Liver (tissue), 9 donors: ENCODE data around the gene ME2. TPM values are rescaled to one million over a fixed set of nuclear protein-coding genes. Genes with fewer than 3 reads are reported as not detected.

ENCODE experiments used
- DNase-seq: peaks from one replicate; pipeline ENCODE4 v3.0.0-alpha.2; 2017; ENCODE audit warnings: low spot score
- H3K27ac ChIP-seq, 2 donors: one replicate each; pipeline ENCODE4 v1.7.0; 2013; ENCODE audit warnings: inconsistent platforms in 2 of 2, low read length in 2 of 2, control low read depth in 1 of 2, low read depth in 1 of 2, mild to moderate bottlenecking in 1 of 2
- H3K27me3 ChIP-seq, 4 donors: one replicate each; pipeline versions ENCODE4 v1.6.1 to v1.7.0; 2013; ENCODE audit warnings: low read length in 3 of 4, inconsistent platforms in 1 of 4, mild to moderate bottlenecking in 1 of 4, moderate library complexity in 1 of 4; ENCODE audit not compliant: control insufficient read depth in 4 of 4, insufficient read depth in 4 of 4
- H3K36me3 ChIP-seq, 4 donors: one replicate each; pipeline versions ENCODE4 v1.6.1 to v1.7.0; 2013; ENCODE audit warnings: low read length in 3 of 4, mild to moderate bottlenecking in 3 of 4, low read depth in 1 of 4, moderate library complexity in 1 of 4; ENCODE audit not compliant: control insufficient read depth in 4 of 4, insufficient read depth in 3 of 4
- H3K4me1 ChIP-seq, 4 donors: one replicate each; pipeline versions ENCODE4 v1.6.1 to v1.7.0; 2013; ENCODE audit warnings: low read length in 3 of 4, mild to moderate bottlenecking in 3 of 4, moderate library complexity in 1 of 4; ENCODE audit not compliant: control insufficient read depth in 4 of 4, insufficient read depth in 4 of 4
- H3K4me3 ChIP-seq, 3 donors: one replicate each; pipeline versions ENCODE4 v1.6.1 to v1.7.0; 2013; ENCODE audit warnings: low read length in 3 of 3, control low read depth in 1 of 3, low read depth in 1 of 3, mild to moderate bottlenecking in 1 of 3
- H3K9ac ChIP-seq, 2 donors: one replicate each; pipeline ENCODE4 v1.7.0; 2013; ENCODE audit warnings: low read length in 2 of 2, mild to moderate bottlenecking in 2 of 2, moderate library complexity in 2 of 2, control low read depth in 1 of 2, low read depth in 1 of 2
- H3K9me3 ChIP-seq, 4 donors: one replicate each; pipeline versions ENCODE4 v1.6.1 to v1.7.0; 2013; ENCODE audit warnings: low read length in 3 of 4; ENCODE audit not compliant: control insufficient read depth in 4 of 4
- FOXA1 ChIP-seq: IDR thresholded peaks from 2 replicates; pipeline ENCODE4 v1.6.1; 2016; ENCODE audit warnings: antibody characterized with exemption
- GABPA ChIP-seq, 2 donors: IDR thresholded peaks in 1 of 2; conservative IDR thresholded peaks in 1 of 2; 2 replicates each; pipeline ENCODE4 v1.6.1; 2016; ENCODE audit warnings: antibody characterized with exemption in 2 of 2, mild to moderate bottlenecking in 1 of 2, moderate library complexity in 1 of 2
- HNF4A ChIP-seq, 2 donors: conservative IDR thresholded peaks; 2 replicates each; pipeline ENCODE4 v1.6.1; 2016; ENCODE audit warnings: antibody characterized with exemption in 2 of 2, mild to moderate bottlenecking in 2 of 2
- HNF4G ChIP-seq: IDR thresholded peaks from 2 replicates; pipeline ENCODE4 v1.6.1; 2016; ENCODE audit warnings: antibody characterized with exemption
- JUND ChIP-seq, 2 donors: IDR thresholded peaks; 2 replicates each; pipeline ENCODE4 v1.6.1; 2016; ENCODE audit warnings: antibody characterized with exemption in 2 of 2
- NR2F2 ChIP-seq: IDR thresholded peaks from 2 replicates; pipeline ENCODE4 v1.6.1; 2016; ENCODE audit warnings: antibody characterized with exemption
- RAD21 ChIP-seq, 2 donors: IDR thresholded peaks; 2 replicates each; pipeline ENCODE4 v1.6.1; 2016; ENCODE audit warnings: antibody characterized with exemption in 2 of 2, mild to moderate bottlenecking in 2 of 2
- RXRA ChIP-seq, 2 donors: IDR thresholded peaks; 2 replicates each; pipeline ENCODE4 v1.6.1; 2017 to 2018; ENCODE audit warnings: antibody characterized with exemption in 2 of 2, mild to moderate bottlenecking in 1 of 2
- SP1 ChIP-seq: IDR thresholded peaks from 2 replicates; pipeline ENCODE4 v1.6.1; 2018; ENCODE audit warnings: antibody characterized with exemption, mild to moderate bottlenecking
- TAF1 ChIP-seq: conservative IDR thresholded peaks from 2 replicates; pipeline ENCODE4 v1.6.1; 2016; ENCODE audit warnings: antibody characterized with exemption, mild to moderate bottlenecking
- YY1 ChIP-seq: IDR thresholded peaks from 2 replicates; pipeline ENCODE4 v1.6.1; 2016; ENCODE audit warnings: antibody characterized with exemption, mild to moderate bottlenecking
- ZBTB33 ChIP-seq: IDR thresholded peaks from 2 replicates; pipeline ENCODE4 v1.6.1; 2016; ENCODE audit warnings: antibody characterized with exemption
- WGBS: extraction: QIAGEN DNeasy Blood & Tissue Kit; methylation state at CpG from one replicate; pipeline ENCODE4 v1.1.7; 2013; 5-methylcytosine and 5-hydroxymethylcytosine counted together
- polyA plus RNA-seq, 2 donors: library from polyadenylated mRNA; stranded (reverse) in 1 of 2; unstranded in 1 of 2; fragments of 200-250 nt in 1 of 2; fragments of >200 nt in 1 of 2; fragmentation: Nextera tagmentation in 1 of 2; extraction: Ambion mirVana in 1 of 2; gene quantifications; one replicate each; pipeline versions ENCODE4 v1.2.1 to v1.2.3, GENCODE V29; 2013 to 2015
- total RNA-seq, 2 donors: library from RNA; depleted of rRNA; stranded (reverse); fragments of >200 nt; gene quantifications; one replicate each; pipeline ENCODE4 v1.2.3, GENCODE V29; 2014
- TF ChIP-seq, protein P1 (sequence below): fragments of 150-350 bp; IDR thresholded peaks from 2 replicates; pipeline ENCODE4 v1.5.1; 2017; ENCODE audit warnings: improper control_type of control experiment, low read depth, low read length; ENCODE audit not compliant: missing input control
- TF ChIP-seq, protein P2 (sequence below): IDR thresholded peaks from 2 replicates; pipeline ENCODE4 v1.6.1; 2016; ENCODE audit warnings: antibody characterized with exemption
- donor health status: healthy.
- donor health status: healthy.
- donor health status: healthy.
- donor health status: healthy.
- donor health status: healthy.

ME2 gene
- total and polyA plus RNA-seq, 4 donors = 9.0 to 33.8 (median 16.1) TPM

GRCh38 chr18:50862401-50862800, 16.5 kb upstream of the ME2 start:
- Histone ChIP-seq H3K27me3 (no peaks in the 10 kb centered on the region), H3K36me3 (no peaks in the 10 kb centered on the region), H3K27ac (no peak overlapping the region), H3K4me1 (peaks cover 3 to 9% (median 4%) of the 10 kb centered on the region in 4 donors), H3K9me3 (no peaks in the 10 kb centered on the region), H3K9ac (no peak overlapping the region), H3K4me3 (no peak overlapping the region)
- TF ChIP-seq YY1 (no peak), RAD21 (IDR thresholded peaks at IDR 0.05) (no peak), TAF1 (no peak), ZBTB33 (no peak), HNF4A (conservative IDR thresholded peaks at IDR 0.05) (no peak), GABPA (IDR thresholded peaks at IDR 0.05 in 1 of 2, conservative IDR thresholded peaks at IDR 0.05 in 1 of 2) (no peak), JUND (IDR thresholded peaks at IDR 0.05) (no peak), FOXA1 (no peak), HNF4G (no peak), RXRA (IDR thresholded peaks at IDR 0.05) (no peak)
- TF ChIP-seq, protein P1, sequence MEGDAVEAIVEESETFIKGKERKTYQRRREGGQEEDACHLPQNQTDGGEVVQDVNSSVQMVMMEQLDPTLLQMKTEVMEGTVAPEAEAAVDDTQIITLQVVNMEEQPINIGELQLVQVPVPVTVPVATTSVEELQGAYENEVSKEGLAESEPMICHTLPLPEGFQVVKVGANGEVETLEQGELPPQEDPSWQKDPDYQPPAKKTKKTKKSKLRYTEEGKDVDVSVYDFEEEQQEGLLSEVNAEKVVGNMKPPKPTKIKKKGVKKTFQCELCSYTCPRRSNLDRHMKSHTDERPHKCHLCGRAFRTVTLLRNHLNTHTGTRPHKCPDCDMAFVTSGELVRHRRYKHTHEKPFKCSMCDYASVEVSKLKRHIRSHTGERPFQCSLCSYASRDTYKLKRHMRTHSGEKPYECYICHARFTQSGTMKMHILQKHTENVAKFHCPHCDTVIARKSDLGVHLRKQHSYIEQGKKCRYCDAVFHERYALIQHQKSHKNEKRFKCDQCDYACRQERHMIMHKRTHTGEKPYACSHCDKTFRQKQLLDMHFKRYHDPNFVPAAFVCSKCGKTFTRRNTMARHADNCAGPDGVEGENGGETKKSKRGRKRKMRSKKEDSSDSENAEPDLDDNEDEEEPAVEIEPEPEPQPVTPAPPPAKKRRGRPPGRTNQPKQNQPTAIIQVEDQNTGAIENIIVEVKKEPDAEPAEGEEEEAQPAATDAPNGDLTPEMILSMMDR = no peak
- TF ChIP-seq, protein P2, sequence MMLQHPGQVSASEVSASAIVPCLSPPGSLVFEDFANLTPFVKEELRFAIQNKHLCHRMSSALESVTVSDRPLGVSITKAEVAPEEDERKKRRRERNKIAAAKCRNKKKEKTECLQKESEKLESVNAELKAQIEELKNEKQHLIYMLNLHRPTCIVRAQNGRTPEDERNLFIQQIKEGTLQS = no peak
- WGBS = 83% methylated on average over 2 of the region's 2 CpGs
- DNase-seq = no peak

DNA sequence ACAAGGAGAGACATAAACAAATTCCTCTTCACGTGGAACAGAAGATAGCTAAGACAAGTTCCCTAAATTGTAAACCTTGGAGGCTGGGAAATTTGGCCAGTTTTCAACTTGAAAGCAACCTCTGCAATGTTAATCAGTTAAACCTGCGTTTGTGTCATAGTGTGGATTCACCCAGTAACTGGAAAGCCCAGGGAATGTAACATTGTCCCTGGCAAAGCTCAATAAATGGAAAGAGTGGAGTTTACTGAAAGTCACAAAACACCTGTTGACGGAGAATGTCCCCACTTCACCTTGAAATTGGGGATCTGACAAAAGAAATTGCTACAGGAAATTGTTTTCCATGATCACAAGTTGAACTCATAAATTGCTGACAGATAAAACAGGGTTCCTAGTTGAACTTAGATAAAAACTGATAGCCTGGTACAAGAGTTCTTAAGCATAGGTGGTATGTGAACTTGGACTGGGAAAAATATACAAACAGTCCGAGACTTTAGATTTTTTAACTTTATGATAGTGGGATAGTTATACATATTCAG, 15.0 kb upstream of the ME2 start:
- H3K9ac ChIP-seq = no peak overlapping the region
- no peaks in the 10 kb centered on the region for H3K36me3 ChIP-seq
- H3K27ac ChIP-seq = no peak overlapping the region
- TF ChIP-seq RXRA (IDR thresholded peaks at IDR 0.05) (peak in 1 of 2 donors; percentile 42), NR2F2 (no peak), HNF4A (conservative IDR thresholded peaks at IDR 0.05) (peak in 1 of 2 donors; percentile 21), RAD21 (IDR thresholded peaks at IDR 0.05) (peak in 1 of 2 donors; percentile 13)
- H3K27me3 ChIP-seq = no peaks in the 10 kb centered on the region
- H3K9me3 ChIP-seq = no peaks in the 10 kb centered on the region
- no peak for DNase-seq
- H3K4me1 ChIP-seq = peaks cover 3 to 9% (median 4%) of the 10 kb centered on the region in 4 donors
- 49% methylated on average over 4 of the region's 4 CpGs for WGBS
- H3K4me3 ChIP-seq = no peak overlapping the region

GRCh38 chr18:50866765-50867164, 12.2 kb upstream of the ME2 start:
- DNase-seq = no peak
- Histone ChIP-seq H3K9me3 (no peaks in the 10 kb centered on the region), H3K4me3 (no peak overlapping the region), H3K4me1 (peaks cover 3 to 9% (median 4%) of the 10 kb centered on the region in 4 donors), H3K9ac (no peak overlapping the region), H3K36me3 (no peaks in the 10 kb centered on the region), H3K27ac (no peak overlapping the region), H3K27me3 (no peaks in the 10 kb centered on the region)
- TF ChIP-seq HNF4G = no peak
- TF ChIP-seq JUND (IDR thresholded peaks at IDR 0.05) = no peak
- TF ChIP-seq, protein P1 = peak; percentile 30
- peak; percentile 42 to 66 for TF ChIP-seq RXRA (IDR thresholded peaks at IDR 0.05)
- TF ChIP-seq SP1 = no peak
- TF ChIP-seq RAD21 (IDR thresholded peaks at IDR 0.05) = peak; percentile 77
